GM12878 (cell line): Measurements from ENCODE around the gene NUDCD3. TPM values are rescaled to one million over a fixed set of nuclear protein-coding genes. Genes with fewer than 3 reads are reported as not detected.

Experiments
- ATAC-seq: fragments of 200-7000 bp; cut with Tn5 transposase; 3 replicates; pipeline ENCODE4 v1.9.1; 2020; ENCODE audit warnings: mild to moderate bottlenecking, moderate library complexity
- BruUV-seq: library from RNA; stranded (reverse); fragments of 400-500 nt; replicated peaks from 2 replicates; lab custom pipeline; 2021; lab: Mats Ljungman, UMichigan
- CTCF ChIA-PET: fragments of 300-600 bp; sonication (Branson Sonifier 250); formaldehyde crosslinking; extraction: SDS; loops from one replicate; lab custom pipeline; 2021; ENCODE audit warnings: inconsistent platforms; lab: Yijun Ruan, JAX
- POLR2A ChIA-PET: fragments of 350-600 bp; formaldehyde crosslinking; extraction: SDS; loops from one replicate; lab custom pipeline; 2021; ENCODE audit warnings: inconsistent platforms; lab: Charles Lee
- RAD21 ChIA-PET: fragments of 300-600 bp; sonication (Branson Sonifier 250); formaldehyde crosslinking; loops from one replicate; lab custom pipeline; 2023; ENCODE audit warnings: antibody characterized with exemption; ENCODE audit not compliant: unreplicated experiment; lab: Charles Lee
- SMC1A ChIA-PET: fragments of 300-600 bp; sonication (Branson Sonifier 250); formaldehyde crosslinking; loops from one replicate; lab custom pipeline; 2023; ENCODE audit not compliant: unreplicated experiment, uncharacterized antibody; lab: Charles Lee
- DNase-seq: peaks from one replicate; pipeline ENCODE4 v3.0.0-alpha.2; 2011; ENCODE audit warnings: low read depth, low spot score
- FAIRE-seq: peaks from 3 replicates; lab custom pipeline; 2011; peaks lifted over from hg19 to GRCh38; lab: Jason Lieb, UNC
- H2AFZ ChIP-seq: 2 replicates; pipeline ENCODE4 v1.6.0; 2011; ENCODE audit warnings: low read depth, low read length, control low read depth; ENCODE audit not compliant: control insufficient read depth
- H3K27ac ChIP-seq: 2 replicates; pipeline ENCODE4 v1.5.1; 2011; ENCODE audit warnings: control low read depth; ENCODE audit not compliant: control insufficient read depth, insufficient read depth
- H3K27me3 ChIP-seq, 2 experiments: replicated peaks in 1 of 2; 2 replicates each; pipeline versions ENCODE4 v1.6.0 to v1.6.1; 2011; ENCODE audit warnings: low read length in 1 of 2; ENCODE audit not compliant: control insufficient read depth in 2 of 2, insufficient read depth in 2 of 2
- H3K36me3 ChIP-seq, 2 experiments: 2 replicates each; pipeline ENCODE4 v1.5.1; 2011; ENCODE audit warnings: low read length in 1 of 2; ENCODE audit not compliant: control insufficient read depth in 2 of 2, insufficient read depth in 2 of 2
- H3K4me1 ChIP-seq: 2 replicates; pipeline ENCODE4 v1.6.1; 2011; ENCODE audit warnings: mild to moderate bottlenecking, low read length, moderate library complexity, mixed read lengths; ENCODE audit not compliant: control insufficient read depth, insufficient read depth
- H3K4me2 ChIP-seq: 2 replicates; pipeline ENCODE4 v1.6.0; 2011; ENCODE audit warnings: control low read depth; ENCODE audit not compliant: control insufficient read depth, insufficient read depth
- H3K4me3 ChIP-seq: fragments of 200-600 bp; sonication (generic); 2 replicates; pipeline ENCODE4 v1.5.1; 2016
- H3K79me2 ChIP-seq: 2 replicates; pipeline ENCODE4 v1.6.0; 2011; ENCODE audit warnings: low read length; ENCODE audit not compliant: control insufficient read depth, insufficient read depth
- H3K9ac ChIP-seq: 2 replicates; pipeline ENCODE4 v1.8.0; 2011; ENCODE audit warnings: low read length, control low read depth, mixed read lengths; ENCODE audit not compliant: control insufficient read depth, insufficient read depth
- H3K9me3 ChIP-seq: replicated peaks from 3 replicates; pipeline ENCODE4 v1.5.1; 2011; ENCODE audit warnings: mild to moderate bottlenecking, low read length; ENCODE audit not compliant: control insufficient read depth, insufficient read depth
- H4K20me1 ChIP-seq: 2 replicates; pipeline ENCODE4 v1.6.0; 2011; ENCODE audit not compliant: control insufficient read depth, insufficient read depth
- HDAC2 ChIP-seq: fragments of 200-600 bp; sonication (generic); IDR thresholded peaks from 2 replicates; pipeline ENCODE4 v1.6.1; 2017
- HDAC6 ChIP-seq: fragments of 200-600 bp; sonication (generic); IDR thresholded peaks from one replicate; pipeline ENCODE4 v1.8.0; 2017; ENCODE audit warnings: antibody characterized with exemption; ENCODE audit not compliant: unreplicated experiment
- NFYA ChIP-seq: IDR thresholded peaks from 2 replicates; pipeline ENCODE4 v1.6.1; 2011; ENCODE audit warnings: low read depth, mild to moderate bottlenecking, low read length, improper control_type of control experiment, borderline replicate concordance
- RUNX3 ChIP-seq: IDR thresholded peaks from 2 replicates; pipeline ENCODE4 v1.6.1; 2012; ENCODE audit warnings: low read length, inconsistent platforms
- STAT1 ChIP-seq: fragments of 450-650 bp; conservative IDR thresholded peaks from 2 replicates; pipeline ENCODE4 v1.6.1; 2014; ENCODE audit warnings: antibody characterized with exemption, mild to moderate bottlenecking
- TAF1 ChIP-seq: IDR thresholded peaks from 2 replicates; pipeline ENCODE4 v1.6.1; 2011; ENCODE audit warnings: mild to moderate bottlenecking, low read depth, low read length, borderline replicate concordance
- TCF7 ChIP-seq: IDR thresholded peaks from 2 replicates; pipeline ENCODE4 v1.6.1; 2014; ENCODE audit warnings: antibody characterized with exemption, borderline replicate concordance
- YBX1 ChIP-seq: fragments of 450-650 bp; IDR thresholded peaks from 2 replicates; pipeline ENCODE4 v1.6.1; 2016; ENCODE audit warnings: antibody characterized with exemption
- WGBS: methylation state at CpG from one replicate; pipeline ENCODE4 v1.1.6; 2016; ENCODE audit warnings: low lambda C conversion rate; ENCODE audit not compliant: insufficient replicate concordance, insufficient coverage; ENCODE audit errors: missing lambda C conversion rate; 5-methylcytosine and 5-hydroxymethylcytosine counted together
- in situ Hi-C: fragments of 300-500 bp; cut with MboI; formaldehyde crosslinking; loops from 9 replicates; pipeline ENCODE4 v1.14.3; 2018; ENCODE audit warnings: mixed read lengths
- intact Hi-C: fragments of 100-400 bp; cut with micrococcal nuclease; formaldehyde crosslinking; loops from one replicate; pipeline ENCODE4 v1.14.2; 2022; ENCODE audit not compliant: unreplicated experiment
- polyA plus RNA-seq, 11 experiments: library from polyadenylated mRNA; depleted of rRNA in 4 of 11; unstranded in 6 of 11; stranded (reverse) in 5 of 11; fragments of >200 nt; fragmentation: Nextera tagmentation in 4 of 11; fragmentation: Illumina TruSeq in 1 of 11; extraction: Ambion mirVana in 4 of 11; extraction: Trizol in 1 of 11; gene quantifications; 1 replicate in 1 of 11; 2 replicates in 10 of 11; pipeline versions ENCODE4 v1.2.1 to v1.2.3, GENCODE V29; 2011 to 2016; ENCODE audit warnings: inconsistent platforms in 2 of 11, missing spikeins in 2 of 11, low read depth in 1 of 11
- total RNA-seq, 4 experiments: library from RNA; depleted of rRNA in 3 of 4; stranded (reverse); fragments of >200 nt in 3 of 4; fragmentation: Illumina TruSeq in 1 of 4; extraction: Trizol in 1 of 4; gene quantifications; 2 replicates each; pipeline versions ENCODE4 v1.2.1 to v1.2.3, GENCODE V29; 2013 to 2021
- TF ChIP-seq, protein P1 (sequence below): IDR thresholded peaks from 2 replicates; pipeline ENCODE4 v1.6.1; 2011; ENCODE audit warnings: borderline replicate concordance, low read depth, mild to moderate bottlenecking, moderate library complexity, mixed read lengths, low read length; ENCODE audit not compliant: insufficient read depth; ENCODE audit errors: extremely low read length
- TF ChIP-seq, protein P2 (sequence below), 3 experiments: IDR thresholded peaks in 2 of 3; conservative IDR thresholded peaks in 1 of 3; 2 replicates each; pipeline ENCODE4 v1.5.1; 2011; ENCODE audit warnings: low read depth in 3 of 3, low read length in 3 of 3, mild to moderate bottlenecking in 3 of 3, control low read depth in 2 of 3, moderate library complexity in 2 of 3, inconsistent platforms in 1 of 3, mixed read lengths in 1 of 3; ENCODE audit not compliant: control insufficient read depth in 2 of 3, insufficient read depth in 1 of 3; ENCODE audit errors: extremely low read depth in 1 of 3

Gene NUDCD3
- total and polyA plus RNA-seq, 10 of the 15 experiments (the other 5 are each of a cell fraction or from before 2014, with no cell fraction given), result 25.0 to 89.8 (median 46.4) TPM

DNA sequence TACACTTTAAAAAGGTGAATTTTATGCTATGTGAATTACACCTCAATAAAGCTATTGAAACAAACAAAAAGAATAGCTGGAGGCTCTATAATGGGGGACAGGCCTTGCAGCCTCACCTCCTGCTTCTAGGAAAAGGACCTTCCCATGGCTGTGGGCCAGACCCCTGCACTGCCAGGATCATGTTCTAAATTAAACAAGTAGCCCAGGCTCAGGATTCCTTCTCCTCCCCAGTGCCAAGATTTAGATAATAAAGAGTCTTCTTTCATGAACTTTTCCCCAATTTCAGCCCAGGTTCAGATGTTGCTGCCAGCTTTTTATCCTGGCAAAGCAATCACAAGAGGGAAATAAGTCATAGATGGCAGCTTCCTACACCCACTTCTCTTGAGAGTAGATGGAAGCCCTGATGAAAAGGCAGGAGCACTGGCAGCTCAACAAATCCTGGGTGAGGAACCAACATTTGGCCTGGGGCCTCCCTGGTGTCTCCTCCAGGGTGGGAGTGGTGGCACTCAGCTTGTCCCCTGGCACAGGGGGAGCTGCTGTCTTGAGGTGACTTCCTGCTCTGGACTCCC, 142.8 kb downstream of the NUDCD3 start:
- intact Hi-C loops, result loop anchor here (1.0 to 2.0 kb wide), 2 partner anchors 129 to 218 kb away; no protein-coding TSS in a partner anchor

GRCh38 chr7:44346063-44346462, 144.4 kb downstream of the NUDCD3 start:
- intact Hi-C loops, result no loop called here
- RAD21 ChIA-PET, result no interaction called here
- no peaks in the 10 kb centered on the region for H3K36me3 ChIP-seq
- H2AFZ ChIP-seq, result no peak overlapping the region
- H3K4me2 ChIP-seq, result no peak overlapping the region
- ATAC-seq, result no peak
- no peak for FAIRE-seq
- CTCF ChIA-PET, result interaction anchor here (1.5 kb wide), 1 partner anchor 13 kb away, joined by 3 read pairs; no protein-coding TSS in a partner anchor
- no TSS peak for BruUV-seq
- H3K27me3 ChIP-seq, result no peaks in the 10 kb centered on the region
- no peaks in the 10 kb centered on the region; the same call in 2 of the 3 replicates for H3K9me3 ChIP-seq
- POLR2A ChIA-PET, result no interaction called here
- no peak for DNase-seq
- SMC1A ChIA-PET, result interaction anchor here (0.7 to 2.1 kb wide), 2 partner anchors 81 to 105 kb away, joined by 3 to 5 read pairs; no protein-coding TSS in a partner anchor
- no peaks in the 10 kb centered on the region for H4K20me1 ChIP-seq
- H3K4me3 ChIP-seq, result no peak overlapping the region
- H3K4me1 ChIP-seq, result no peaks in the 10 kb centered on the region
- in situ Hi-C loops, result no loop called here
- no peak overlapping the region for H3K9ac ChIP-seq
- no peaks in the 10 kb centered on the region for H3K79me2 ChIP-seq
- H3K27ac ChIP-seq, result no peak overlapping the region
- 47% methylated on average over 2 of the region's 2 CpGs for WGBS
- no peak for TF ChIP-seq HDAC2
- TF ChIP-seq, protein P1, sequence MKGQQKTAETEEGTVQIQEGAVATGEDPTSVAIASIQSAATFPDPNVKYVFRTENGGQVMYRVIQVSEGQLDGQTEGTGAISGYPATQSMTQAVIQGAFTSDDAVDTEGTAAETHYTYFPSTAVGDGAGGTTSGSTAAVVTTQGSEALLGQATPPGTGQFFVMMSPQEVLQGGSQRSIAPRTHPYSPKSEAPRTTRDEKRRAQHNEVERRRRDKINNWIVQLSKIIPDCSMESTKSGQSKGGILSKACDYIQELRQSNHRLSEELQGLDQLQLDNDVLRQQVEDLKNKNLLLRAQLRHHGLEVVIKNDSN, result no peak
- TF ChIP-seq RUNX3, result no peak
- TF ChIP-seq STAT1, result no peak
- no peak for TF ChIP-seq TAF1
- TF ChIP-seq HDAC6, result no peak
- TF ChIP-seq, protein P2, sequence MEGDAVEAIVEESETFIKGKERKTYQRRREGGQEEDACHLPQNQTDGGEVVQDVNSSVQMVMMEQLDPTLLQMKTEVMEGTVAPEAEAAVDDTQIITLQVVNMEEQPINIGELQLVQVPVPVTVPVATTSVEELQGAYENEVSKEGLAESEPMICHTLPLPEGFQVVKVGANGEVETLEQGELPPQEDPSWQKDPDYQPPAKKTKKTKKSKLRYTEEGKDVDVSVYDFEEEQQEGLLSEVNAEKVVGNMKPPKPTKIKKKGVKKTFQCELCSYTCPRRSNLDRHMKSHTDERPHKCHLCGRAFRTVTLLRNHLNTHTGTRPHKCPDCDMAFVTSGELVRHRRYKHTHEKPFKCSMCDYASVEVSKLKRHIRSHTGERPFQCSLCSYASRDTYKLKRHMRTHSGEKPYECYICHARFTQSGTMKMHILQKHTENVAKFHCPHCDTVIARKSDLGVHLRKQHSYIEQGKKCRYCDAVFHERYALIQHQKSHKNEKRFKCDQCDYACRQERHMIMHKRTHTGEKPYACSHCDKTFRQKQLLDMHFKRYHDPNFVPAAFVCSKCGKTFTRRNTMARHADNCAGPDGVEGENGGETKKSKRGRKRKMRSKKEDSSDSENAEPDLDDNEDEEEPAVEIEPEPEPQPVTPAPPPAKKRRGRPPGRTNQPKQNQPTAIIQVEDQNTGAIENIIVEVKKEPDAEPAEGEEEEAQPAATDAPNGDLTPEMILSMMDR (IDR thresholded peaks at IDR 0.05 in 2 of 3, conservative IDR thresholded peaks at IDR 0.05 in 1 of 3; ENCODE audit: control insufficient read depth in 2 of 3, extremely low read depth in 1 of 3, insufficient read depth in 1 of 3, low read depth in 3 of 3, low read length in 3 of 3), result no peak
- no peak for TF ChIP-seq YBX1

More for the DNA sequence above, 142.8 kb downstream of the NUDCD3 start:
- no peaks in the 10 kb centered on the region for H3K36me3 ChIP-seq
- ATAC-seq, result no peak
- POLR2A ChIA-PET, result interaction anchor here (0.6 kb wide), 1 partner anchor 8 kb away, joined by 4 read pairs; no protein-coding TSS in a partner anchor
- H3K4me2 ChIP-seq, result no peak overlapping the region
- no peaks in the 10 kb centered on the region; the same call in 2 of the 3 replicates for H3K9me3 ChIP-seq
- RAD21 ChIA-PET, result interaction anchor here (0.6 to 2.1 kb wide), 4 partner anchors 104 to 218 kb away, joined by 3 to 11 read pairs (median 3); no protein-coding TSS in a partner anchor
- FAIRE-seq, result no peak
- CTCF ChIA-PET, result interaction anchor here (0.6 to 3.2 kb wide), 6 partner anchors 40 to 767 kb away, joined by 3 to 21 read pairs (median 4); no protein-coding TSS in a partner anchor
- H3K4me1 ChIP-seq, result no peaks in the 10 kb centered on the region
- no peak overlapping the region for H3K27ac ChIP-seq
- no peak overlapping the region for H3K9ac ChIP-seq
- no peak overlapping the region for H2AFZ ChIP-seq
- DNase-seq, result no peak
- in situ Hi-C loops, result no loop called here
- BruUV-seq, result no TSS peak
- H3K4me3 ChIP-seq, result no peak overlapping the region
- no peaks in the 10 kb centered on the region for H4K20me1 ChIP-seq
- SMC1A ChIA-PET, result interaction anchor here (0.8 to 2.4 kb wide), 3 partner anchors 18 to 218 kb away, joined by 3 to 14 read pairs (median 4); no protein-coding TSS in a partner anchor
- no peaks in the 10 kb centered on the region for H3K27me3 ChIP-seq
- H3K79me2 ChIP-seq, result no peaks in the 10 kb centered on the region
- no peak for TF ChIP-seq NFYA
- TF ChIP-seq TCF7, result no peak
